A673 (cell line): ENCODE measurements around the gene ZNF512B. TPM values are rescaled to one million over a fixed set of nuclear protein-coding genes. Genes with fewer than 3 reads are reported as not detected.

Experiments used
- BruUV-seq: library from RNA; stranded (reverse); fragments of 400-500 nt; replicated peaks from 2 replicates; lab custom pipeline; 2021; lab: Mats Ljungman, UMichigan
- CTCF ChIA-PET: fragments of 300-600 bp; sonication (Branson Sonifier 250); formaldehyde crosslinking; loops from one replicate; lab custom pipeline; 2022; ENCODE audit warnings: antibody characterized with exemption; lab: Charles Lee
- POLR2A ChIA-PET: fragments of 300-600 bp; sonication (Branson Sonifier 250); formaldehyde crosslinking; loops from one replicate; lab custom pipeline; 2022; ENCODE audit warnings: antibody characterized with exemption; ENCODE audit not compliant: low non-redundant PET; lab: Charles Lee
- DNase-seq: peaks from one replicate; pipeline ENCODE4 v3.0.0-alpha.2; 2015; ENCODE audit warnings: low spot score
- H3K27ac ChIP-seq: fragments of 200-600 bp; sonication (generic); 2 replicates; pipeline ENCODE4 v1.5.1; 2016; ENCODE audit warnings: mixed run types, low read depth, mild to moderate bottlenecking, mixed read lengths, antibody characterized with exemption, low read length; ENCODE audit not compliant: poor library complexity, severe bottlenecking
- H3K27me3 ChIP-seq: fragments of 200-600 bp; sonication (generic); replicated peaks from 2 replicates; pipeline ENCODE4 v1.6.1; 2017; ENCODE audit warnings: mixed run types, low read depth, mild to moderate bottlenecking, mixed read lengths, antibody characterized with exemption, low read length; ENCODE audit not compliant: insufficient read depth, poor library complexity
- H3K36me3 ChIP-seq: fragments of 200-600 bp; sonication (generic); 2 replicates; pipeline ENCODE4 v1.6.1; 2016; ENCODE audit warnings: mixed run types, mild to moderate bottlenecking, mixed read lengths, antibody characterized with exemption, low read length; ENCODE audit not compliant: insufficient read depth, poor library complexity, severe bottlenecking
- H3K4me1 ChIP-seq: fragments of 200-600 bp; sonication (generic); 2 replicates; pipeline ENCODE4 v1.6.1; 2017; ENCODE audit warnings: mixed run types, mild to moderate bottlenecking, mixed read lengths, antibody characterized with exemption, low read length; ENCODE audit not compliant: insufficient read depth, poor library complexity, severe bottlenecking
- H3K4me3 ChIP-seq: fragments of 200-600 bp; sonication (generic); 2 replicates; pipeline ENCODE4 v1.5.1; 2016; ENCODE audit warnings: low read depth, mixed run types, mild to moderate bottlenecking, mixed read lengths, low read length; ENCODE audit not compliant: poor library complexity, severe bottlenecking
- H3K9me3 ChIP-seq: fragments of 200-600 bp; sonication (generic); 2 replicates; pipeline ENCODE4 v1.6.1; 2016; ENCODE audit warnings: mixed run types, low read depth, mild to moderate bottlenecking, mixed read lengths, antibody characterized with exemption, low read length; ENCODE audit not compliant: poor library complexity, severe bottlenecking
- CTCF ChIP-seq: fragments of 300-800, 200-600 bp; sonication (generic); conservative IDR thresholded peaks from 2 replicates; pipeline ENCODE4 v1.5.1; 2017; ENCODE audit warnings: low read depth, mild to moderate bottlenecking, antibody characterized with exemption, low read length, moderate library complexity, mixed read lengths
- EZH2 ChIP-seq: fragments of 200-600 bp; sonication (generic); IDR thresholded peaks from 2 replicates; pipeline ENCODE4 v1.6.1; 2017; ENCODE audit warnings: borderline replicate concordance, low read depth, mild to moderate bottlenecking, mixed read lengths, antibody characterized with exemption, low read length; ENCODE audit not compliant: poor library complexity, severe bottlenecking
- intact Hi-C: fragments of 100-400 bp; cut with micrococcal nuclease; formaldehyde crosslinking; loops from one replicate; pipeline ENCODE4 v1.10.0; 2022; ENCODE audit not compliant: unreplicated experiment
- total RNA-seq: library from RNA; stranded (reverse); gene quantifications from 2 replicates; pipeline ENCODE4 v1.2.3, GENCODE V29; 2021

The ZNF512B gene
- total RNA-seq, 1 experiment from 2014 or later: 28.9 TPM

- Histone ChIP-seq H3K27ac (no peak overlapping the region), H3K4me1 (no peaks in the 10 kb centered on the region), H3K9me3 (no peaks in the 10 kb centered on the region), H3K4me3 (no peak overlapping the region), H3K27me3 (no peaks in the 10 kb centered on the region), H3K36me3 (peaks cover 31% of the 10 kb centered on the region)
- no TSS peak for BruUV-seq
- intact Hi-C loops: no loop called here
- POLR2A ChIA-PET: no interaction called here
- no peak for DNase-seq
- CTCF ChIA-PET: no interaction called here
- TF ChIP-seq CTCF: no peak
- TF ChIP-seq EZH2: no peak
These were observed 43.4 kb downstream of the ZNF512B start for GRCh38 chr20:63926298-63926697.

GRCh38 chr20:63924241-63924640 lies 45.5 kb downstream of the ZNF512B start:
- no TSS peak for BruUV-seq
- DNase-seq: no peak
- Histone ChIP-seq H3K27me3 (no peaks in the 10 kb centered on the region), H3K9me3 (no peaks in the 10 kb centered on the region), H3K27ac (no peak overlapping the region), H3K4me1 (no peaks in the 10 kb centered on the region), H3K36me3 (peaks cover 15% of the 10 kb centered on the region), H3K4me3 (no peak overlapping the region)
- intact Hi-C loops: no loop called here
- ChIA-PET CTCF (no interaction called here), POLR2A (no interaction called here)
- TF ChIP-seq EZH2: no peak
- no peak for TF ChIP-seq CTCF

- TF ChIP-seq CTCF: no peak
- CTCF ChIA-PET: no interaction called here
- POLR2A ChIA-PET: no interaction called here
- no peaks in the 10 kb centered on the region for H3K4me1 ChIP-seq
- peaks cover 9% of the 10 kb centered on the region for H3K36me3 ChIP-seq
- H3K9me3 ChIP-seq: no peaks in the 10 kb centered on the region
- no peak overlapping the region for H3K27ac ChIP-seq
- H3K27me3 ChIP-seq: no peaks in the 10 kb centered on the region
- H3K4me3 ChIP-seq: no peak overlapping the region
- DNase-seq: no peak
- no TSS peak for BruUV-seq
- intact Hi-C loops: no loop called here
These were observed 46.1 kb downstream of the ZNF512B start for GRCh38 chr20:63923651-63924050.
